NCI-H460 (cell line): ENCODE results near the gene PPIA. TPM values are rescaled to one million over a fixed set of nuclear protein-coding genes. Genes with fewer than 3 reads are reported as not detected.
"Not testable (repeated sequence)": the region's sequence is repeated elsewhere in the genome, so short reads cannot be mapped to it uniquely, and the experiment has no call there.

Source experiments
- DNase-seq: peaks from one replicate; pipeline ENCODE4 v3.0.0-alpha.2; 2016; ENCODE audit warnings: low read depth; ENCODE audit errors: extremely low read depth
- total RNA-seq: library from RNA; depleted of rRNA; stranded (reverse); fragments of >200 nt; shearing (Covaris generic); gene quantifications from 2 replicates; pipeline ENCODE4 v1.2.3, GENCODE V29; 2014

Gene PPIA
- total RNA-seq, 1 experiment from 2014 or later = 4,272 TPM

GRCh38 chr7:44784364-44784763, 12.1 kb upstream of the PPIA start:
- no peak for DNase-seq

- not testable (repeated sequence) for DNase-seq
Observed at GRCh38 chr7:44785218-44785617, 11.3 kb upstream of the PPIA start.

GRCh38 chr7:44787041-44787440, 9.4 kb upstream of the PPIA start:
- no peak for DNase-seq

- DNase-seq = no peak
Observed at GRCh38 chr7:44787762-44788161, 8.7 kb upstream of the PPIA start.

GRCh38 chr7:44789990-44790389, 6.5 kb upstream of the PPIA start:
- no peak for DNase-seq

GRCh38 chr7:44791278-44792219, 4.9 kb upstream of the PPIA start:
- DNase-seq = no peak

GRCh38 chr7:44793919-44794318, 2.6 kb upstream of the PPIA start:
- DNase-seq = no peak

GRCh38 chr7:44794331-44794730, 2.1 kb upstream of the PPIA start:
- DNase-seq = no peak

- DNase-seq = peak; percentile 29
Observed at GRCh38 chr7:44796034-44796503, 412 bp upstream of the PPIA start.

GRCh38 chr7:44797329-44798258, 1.1 kb downstream of the PPIA start:
- DNase-seq = peak; percentile 84

- no peak for DNase-seq
Observed at GRCh38 chr7:44798649-44799305, 2.3 kb downstream of the PPIA start.

- no peak for DNase-seq
Observed at GRCh38 chr7:44799939-44800338, 3.5 kb downstream of the PPIA start.

- no peak for DNase-seq
Observed at GRCh38 chr7:44801890-44802289, 5.4 kb downstream of the PPIA start.

GRCh38 chr7:44802418-44803025, 6.0 kb downstream of the PPIA start:
- no peak for DNase-seq

GRCh38 chr7:44803828-44804519, 7.5 kb downstream of the PPIA start:
- not testable (repeated sequence) for DNase-seq

GRCh38 chr7:44805950-44806349, 9.5 kb downstream of the PPIA start:
- DNase-seq = no peak

- DNase-seq = no peak
Observed at GRCh38 chr7:44808914-44809393, 12.5 kb downstream of the PPIA start.

GRCh38 chr7:44811093-44811492, 14.6 kb downstream of the PPIA start:
- DNase-seq = no peak

GRCh38 chr7:44811571-44811970, 15.1 kb downstream of the PPIA start:
- DNase-seq = no peak

GRCh38 chr7:44814919-44815318, 18.4 kb downstream of the PPIA start:
- no peak for DNase-seq
